NCI-H1436 (cell line): ENCODE results near the gene CCDC93.
A peak's percentile ranks its signal among the peaks of the same experiment; 100 is the strongest.
"Not testable (repeated sequence)": the region's sequence is repeated elsewhere in the genome, so short reads cannot be mapped to it uniquely, and the experiment has no call there.

Source experiments
- DNase-seq: peaks from one replicate; lab custom pipeline; 2025; lab: John Stamatoyannopoulos, UW

Gene CCDC93

DNA sequence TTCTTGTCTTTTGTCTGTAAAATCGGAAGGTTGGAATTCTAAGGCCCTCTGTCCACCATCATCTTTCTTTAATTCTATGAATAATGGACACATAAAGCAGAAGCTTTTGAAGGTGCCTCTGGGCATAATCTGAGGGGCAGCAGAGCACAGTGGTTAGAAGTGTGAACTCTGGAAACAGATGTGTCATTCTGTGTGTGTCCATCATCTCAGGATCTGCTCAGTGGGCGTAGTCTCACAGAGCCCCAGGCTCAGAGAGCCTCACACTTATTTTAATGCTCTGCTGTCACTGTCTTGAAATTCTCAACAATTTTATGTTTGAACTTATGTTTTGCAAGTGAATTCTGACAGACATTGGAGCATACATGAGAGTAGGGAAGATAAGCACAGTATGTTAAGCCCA, 31.0 kb upstream of the CCDC93 start:
- no peak for DNase-seq

DNA sequence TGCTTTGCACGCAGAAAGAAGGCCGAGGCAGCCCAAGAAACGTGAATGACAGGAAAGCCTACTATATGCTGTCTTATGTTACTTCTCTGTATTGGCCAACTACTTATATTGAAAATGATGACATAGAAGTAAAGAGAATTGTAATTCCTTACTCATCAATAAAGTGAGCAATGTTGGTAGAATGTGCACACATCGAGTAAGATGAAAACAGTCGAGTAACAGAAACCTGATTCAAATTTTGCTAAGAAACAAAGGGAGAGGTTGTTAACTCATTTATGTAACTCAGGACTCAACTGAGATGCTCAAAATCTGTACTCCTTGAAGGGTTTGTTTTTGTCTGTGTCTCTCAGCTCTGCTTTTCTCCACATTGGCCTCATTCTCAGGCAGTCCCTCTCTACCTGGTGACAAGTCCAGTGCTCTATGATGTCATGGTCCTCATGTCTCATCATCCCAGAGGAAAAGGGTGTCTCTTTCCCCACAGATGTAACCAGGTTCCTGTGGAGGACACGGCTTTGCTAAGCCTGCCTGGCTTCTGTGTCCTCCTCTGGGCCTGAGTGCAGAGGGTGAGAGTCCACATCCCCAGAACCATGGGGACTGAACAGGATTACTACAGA, 30.3 kb upstream of the CCDC93 start:
- no peak for DNase-seq

- no peak for DNase-seq
Measured at GRCh38 chr2:118040891-118041290, 27.0 kb upstream of the CCDC93 start.

GRCh38 chr2:118032169-118033013, 18.5 kb upstream of the CCDC93 start:
- peak; percentile 2 for DNase-seq

DNA sequence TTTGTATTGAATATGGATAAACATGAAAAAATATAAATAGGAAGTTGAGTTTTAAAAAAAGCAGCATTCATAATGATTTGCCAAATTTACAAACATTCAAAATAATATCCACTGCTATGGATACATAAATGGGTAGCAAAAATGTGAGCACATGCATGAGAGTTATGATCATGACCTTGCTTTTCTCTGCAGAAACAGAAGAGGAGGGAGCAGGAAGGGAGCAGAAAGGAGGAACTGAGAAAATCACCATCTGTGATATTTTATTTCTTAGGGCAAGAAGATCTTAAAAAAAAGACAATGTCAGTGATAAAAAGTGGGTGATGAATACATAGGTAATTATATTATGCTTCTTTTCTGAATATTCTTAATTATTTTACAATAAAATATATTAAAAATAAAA, 17.7 kb upstream of the CCDC93 start:
- DNase-seq: no peak

- no peak for DNase-seq
Measured at GRCh38 chr2:118029025-118029424, 15.2 kb upstream of the CCDC93 start.

GRCh38 chr2:118021356-118021755, 7.5 kb upstream of the CCDC93 start:
- DNase-seq: no peak

DNA sequence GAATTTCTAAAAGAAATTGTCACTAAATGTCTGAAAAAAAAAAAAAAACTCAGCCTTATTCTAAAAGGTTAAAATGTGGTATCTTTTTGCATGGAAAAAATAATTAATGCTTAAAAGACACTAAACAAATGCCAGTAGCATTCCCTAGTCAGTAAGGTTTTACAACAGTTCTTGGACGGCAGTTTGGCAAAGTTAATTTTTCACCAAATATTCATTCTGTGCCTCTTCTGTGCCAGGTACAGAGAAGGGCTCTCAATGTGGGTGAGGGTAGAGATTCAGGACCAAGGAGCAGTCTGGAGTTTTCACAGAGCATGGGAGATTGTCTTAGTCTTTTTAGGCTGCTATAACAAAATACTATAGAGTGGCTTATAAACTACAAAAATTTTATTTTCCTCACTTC, 6.0 kb upstream of the CCDC93 start:
- DNase-seq: no peak

GRCh38 chr2:118016911-118017310, 3.0 kb upstream of the CCDC93 start:
- no peak for DNase-seq

DNA sequence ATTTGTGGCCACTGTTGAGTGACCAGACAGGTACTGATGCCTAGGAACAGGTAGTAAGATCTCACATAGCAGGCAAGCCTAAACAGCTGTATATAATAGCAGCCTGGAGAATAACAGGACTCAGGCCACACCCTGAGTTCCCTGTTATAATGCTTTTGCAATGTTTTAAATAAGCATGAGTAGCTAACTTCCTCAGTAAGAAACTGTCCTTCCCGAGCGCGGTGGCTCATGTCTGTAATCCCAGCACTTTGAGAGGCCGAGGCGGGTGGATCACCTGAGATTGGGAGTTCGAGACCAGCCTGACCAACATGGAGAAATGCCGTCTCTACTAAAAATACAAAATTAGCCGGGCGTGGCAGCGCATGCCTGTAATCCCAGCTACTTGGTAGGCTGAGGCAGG, 1.9 kb upstream of the CCDC93 start:
- not testable (repeated sequence) for DNase-seq

- DNase-seq: no peak
Measured at GRCh38 chr2:118014492-118014824, 588 bp upstream of the CCDC93 start.

GRCh38 chr2:118013221-118013723, 598 bp downstream of the CCDC93 start:
- DNase-seq: peak; percentile 22

GRCh38 chr2:118012778-118013177, 1.1 kb downstream of the CCDC93 start:
- DNase-seq: no peak

DNA sequence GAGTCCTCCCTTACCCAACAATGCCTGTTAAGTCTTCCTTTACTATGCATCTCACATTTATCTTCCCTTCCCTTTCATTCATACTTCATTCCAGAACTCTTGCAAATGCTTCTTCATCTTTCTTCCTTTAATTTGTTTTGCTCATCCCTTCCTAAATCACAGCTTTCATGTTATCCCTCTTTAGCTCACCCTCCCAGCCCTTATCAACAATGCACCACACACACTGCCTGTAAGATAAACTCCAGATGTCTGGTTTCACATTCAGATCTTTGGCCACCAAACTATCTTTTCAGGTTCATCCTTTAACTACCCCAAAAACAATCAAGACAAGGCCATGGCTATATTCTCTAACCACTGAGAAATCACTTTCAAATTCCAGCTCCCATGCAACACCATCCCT, 3.4 kb downstream of the CCDC93 start:
- no peak for DNase-seq

- no peak for DNase-seq
Measured at GRCh38 chr2:118006861-118007260, 7.0 kb downstream of the CCDC93 start.

DNA sequence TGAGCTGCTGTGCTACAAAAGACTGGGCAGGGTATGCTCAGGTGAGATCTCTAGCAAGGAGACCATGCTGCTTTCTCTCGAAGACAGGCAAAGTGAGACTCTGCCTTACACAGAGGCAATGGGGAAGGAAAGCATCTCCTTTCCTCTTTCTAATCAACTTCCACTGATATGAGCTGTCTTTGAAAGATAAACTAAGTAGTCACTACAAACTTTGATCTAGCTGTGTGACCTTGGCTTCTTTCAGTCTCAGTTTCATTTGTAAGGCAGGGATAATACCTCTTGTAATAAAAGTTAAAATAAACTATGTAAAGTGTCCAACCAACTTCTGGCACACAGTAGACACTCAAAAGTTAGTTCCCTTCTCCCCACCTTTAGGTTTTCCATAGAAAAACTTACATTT, 7.5 kb downstream of the CCDC93 start:
- DNase-seq: no peak

GRCh38 chr2:118003396-118003824, 10.5 kb downstream of the CCDC93 start:
- DNase-seq: peak; percentile 43

DNA sequence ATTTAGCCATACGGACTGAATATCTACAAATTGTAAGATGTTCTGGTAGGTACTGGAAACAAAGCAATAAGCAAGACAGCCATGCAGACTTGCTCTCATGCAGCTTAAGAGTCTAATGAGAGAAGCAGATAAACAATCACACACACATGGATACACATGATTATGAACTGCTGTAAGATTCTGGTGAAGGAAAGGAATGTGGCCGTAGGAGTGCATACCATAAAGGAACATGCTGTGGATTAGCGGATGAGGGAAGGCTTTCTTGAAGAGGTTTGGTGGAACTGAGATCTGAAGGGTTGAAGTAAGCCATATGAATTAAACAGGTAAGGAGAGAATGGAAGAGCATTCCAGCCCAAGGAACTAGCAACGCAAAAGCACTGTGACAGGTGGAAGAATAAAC, 13.8 kb downstream of the CCDC93 start:
- DNase-seq: no peak

- DNase-seq: no peak
Measured at GRCh38 chr2:117997872-117998454, 15.9 kb downstream of the CCDC93 start.

DNA sequence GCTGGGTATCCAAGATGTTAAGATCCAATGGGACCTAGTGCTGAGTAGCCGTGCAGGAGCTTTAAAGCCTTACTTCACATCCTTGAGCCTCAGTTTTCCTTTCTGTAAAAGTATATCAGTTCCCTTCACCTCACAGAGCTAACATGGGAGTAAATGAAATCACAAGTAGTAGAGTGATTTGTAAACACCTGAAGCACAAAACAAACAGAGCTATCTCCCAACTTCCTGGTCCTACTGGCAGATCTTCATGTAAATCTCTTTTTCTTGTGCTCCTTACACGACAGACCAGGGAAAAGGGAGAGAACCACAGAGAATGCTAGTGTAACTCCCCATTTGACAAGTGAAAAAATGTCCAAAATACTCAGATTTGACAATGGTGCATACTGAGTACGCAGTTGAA, 17.3 kb downstream of the CCDC93 start:
- no peak for DNase-seq

- DNase-seq: no peak
Measured at GRCh38 chr2:117994729-117995128, 19.1 kb downstream of the CCDC93 start.

- no peak for DNase-seq
Measured at GRCh38 chr2:117989854-117990438, 23.9 kb downstream of the CCDC93 start.

- DNase-seq: no peak
Measured at GRCh38 chr2:117987121-117987520, 26.7 kb downstream of the CCDC93 start.
